ENCODE data around the gene CTNNA3. TPM values are rescaled to one million over a fixed set of nuclear protein-coding genes. Genes with fewer than 3 reads are reported as not detected.

The CTNNA3 gene
- total and polyA plus RNA-seq, 2 of the 4 experiments (the other 2 are of a cell fraction), result 0.19 to 0.90 TPM

GRCh38 chr10:67506083-67506756, 189.8 kb downstream of the CTNNA3 start:
- H3K27me3 ChIP-seq (ENCODE audit: control insufficient read depth, insufficient read depth, low read length), result no peaks in the 10 kb centered on the region
- no peak overlapping the region for H3K18ac ChIP-seq (ENCODE audit: low read depth, low read length)
- no peak overlapping the region for H2BK20ac ChIP-seq (ENCODE audit: low read depth, low read length)
- no peak overlapping the region for H3K4me2 ChIP-seq (ENCODE audit: low read depth, low read length)
- H2AK5ac ChIP-seq (ENCODE audit: low read depth, low read length), result no peak overlapping the region
- H2AK9ac ChIP-seq (replicated peaks; ENCODE audit: low read depth, low read length, poor library complexity), result no peak overlapping the region
- TF ChIP-seq ELK1 (IDR thresholded peaks at IDR 0.05; ENCODE audit: borderline replicate concordance, low read depth, low read length), result no peak
- TF ChIP-seq USF2 (IDR thresholded peaks at IDR 0.05; ENCODE audit: low read depth, low read length), result no peak
- no peak for TF ChIP-seq MAFK (IDR thresholded peaks at IDR 0.05; ENCODE audit: low read depth, low read length)
- no peak for TF ChIP-seq CTCF (conservative IDR thresholded peaks at IDR 0.05; ENCODE audit: low read depth, low read length)
- no peak for TF ChIP-seq POLR2A (IDR thresholded peaks at IDR 0.05; ENCODE audit: low read depth, low read length)
- no peak for TF ChIP-seq RCOR1 (IDR thresholded peaks at IDR 0.05; ENCODE audit: insufficient replicate concordance, low read length)
- no peak for TF ChIP-seq NFE2L2 (IDR thresholded peaks at IDR 0.05; ENCODE audit: low read depth, low read length)
- no peak for TF ChIP-seq RAD21 (IDR thresholded peaks at IDR 0.05; ENCODE audit: low read length)
- TF ChIP-seq CHD1 (IDR thresholded peaks at IDR 0.05; ENCODE audit: low read depth, low read length), result no peak
- no peak for TF ChIP-seq BHLHE40 (IDR thresholded peaks at IDR 0.05; ENCODE audit: low read depth, low read length)
- TF ChIP-seq MAZ (IDR thresholded peaks at IDR 0.05; ENCODE audit: borderline replicate concordance, low read depth, low read length), result no peak
- no peak overlapping the region for H3K23ac ChIP-seq (ENCODE audit: low read depth, low read length)
- ChIA-PET CTCF (interaction anchor here (1.1 to 1.3 kb wide), 2 partner anchors 13 to 15 kb away, joined by 4 to 5 read pairs; no protein-coding TSS in a partner anchor), POLR2A (ENCODE audit: unreplicated experiment) (no interaction called here)
- H2BK15ac ChIP-seq (ENCODE audit: low read depth, low read length), result no peak overlapping the region
- no peak overlapping the region for H3K56ac ChIP-seq (ENCODE audit: extremely low read depth, insufficient read depth, low read length)
- in situ Hi-C loops (cut with MboI; ENCODE audit: low sequenced_read_pairs) (loop anchor here (25.0 kb wide), 1 partner anchor 569 kb away; the partner anchor contains the start of gene LRRTM3), intact Hi-C loops (cut with micrococcal nuclease) (no loop called here), dilution Hi-C loops (cut with HindIII; ENCODE audit: low sequenced_read_pairs, unreplicated experiment) (no loop called here)
- no peak for ATAC-seq (ENCODE audit: low read depth)
- H3K79me1 ChIP-seq (ENCODE audit: low read depth in 1 of 2, low read length in 2 of 2), result no peaks in the 10 kb centered on the region
- H3K4ac ChIP-seq (ENCODE audit: low read depth, low read length), result no peak overlapping the region
- H3K9ac ChIP-seq (ENCODE audit: low read depth, low read length), result no peak overlapping the region
- no TSS peak for BruUV-seq (replicated peaks)
- H4K91ac ChIP-seq (ENCODE audit: insufficient read depth, low read depth, low read length), result no peak overlapping the region
- no CpG with 5 or more reads among the region's 2 CpGs for WGBS, 2 experiments (ENCODE audit: extremely low coverage in 2 of 2, insufficient read length in 1 of 2)
- H3K9me1 ChIP-seq (ENCODE audit: insufficient read depth, low read length), result no peaks in the 10 kb centered on the region
- no peak overlapping the region for H3K27ac ChIP-seq (ENCODE audit: insufficient read depth, low read length)
- H3K4me3 ChIP-seq (ENCODE audit: insufficient read depth, low read depth, low read length), result no peak overlapping the region
- no peak for DNase-seq
- H3K9me3 ChIP-seq (ENCODE audit: control insufficient read depth, insufficient read depth, low read length), result no peaks in the 10 kb centered on the region
- no peak overlapping the region for H4K5ac ChIP-seq (ENCODE audit: low read depth, low read length)
- H3K4me1 ChIP-seq (ENCODE audit: control insufficient read depth, insufficient read depth, low read length), result no peaks in the 10 kb centered on the region
- no peaks in the 10 kb centered on the region for H3K36me3 ChIP-seq (ENCODE audit: control insufficient read depth, insufficient read depth, low read length)
- H4K8ac ChIP-seq (ENCODE audit: low read depth in 2 of 2, low read length in 2 of 2), result no peak overlapping the region
- no peak overlapping the region for H2AFZ ChIP-seq (replicated peaks; ENCODE audit: low read length, poor library complexity)
- H3K14ac ChIP-seq (replicated peaks; ENCODE audit: low read depth, low read length), result no peak overlapping the region
- H2BK120ac ChIP-seq (ENCODE audit: low read depth, low read length), result no peak overlapping the region
- H4K20me1 ChIP-seq (ENCODE audit: insufficient read depth, low read length), result no peaks in the 10 kb centered on the region
- H2BK5ac ChIP-seq (ENCODE audit: low read depth, low read length, poor library complexity, severe bottlenecking), result no peak overlapping the region
